K562 (cell line): Measurements from ENCODE around the gene SLC66A3. TPM values are rescaled to one million over a fixed set of nuclear protein-coding genes. Genes with fewer than 3 reads are reported as not detected.

Experiments
- ARID1B ChIP-seq: fragments of 450-650 bp; IDR thresholded peaks from 2 replicates; pipeline ENCODE4 v1.6.1; 2016; ENCODE audit warnings: antibody characterized with exemption, mild to moderate bottlenecking, inconsistent platforms
- ATF2 ChIP-seq: sonication (generic); formaldehyde crosslinking; IDR thresholded peaks from 2 replicates; pipeline ENCODE4 v1.8.1; 2022; ENCODE audit warnings: missing genetic modification reagents
- CLOCK ChIP-seq: fragments of 250-450 bp; sonication (Bioruptor Pico); IDR thresholded peaks from 2 replicates; pipeline ENCODE4 v1.4.0; 2020; ENCODE audit warnings: mild to moderate bottlenecking, moderate library complexity, borderline replicate concordance
- DMBX1 ChIP-seq: fragments of 250-450 bp; sonication (Bioruptor Pico); IDR thresholded peaks from 2 replicates; pipeline ENCODE4 v1.8.0; 2022; ENCODE audit warnings: inconsistent platforms, mild to moderate bottlenecking, moderate library complexity, borderline replicate concordance
- ETS2 ChIP-seq: IDR thresholded peaks from 2 replicates; pipeline ENCODE4 v1.6.1; 2016; ENCODE audit warnings: borderline replicate concordance, missing genetic modification characterization, mild to moderate bottlenecking, moderate library complexity, missing compliant biosample characterization; ENCODE audit not compliant: poor library complexity, severe bottlenecking
- JUND ChIP-seq, 2 experiments: IDR thresholded peaks; 2 replicates in 1 of 2; 3 replicates in 1 of 2; pipeline ENCODE4 v1.6.1; 2011; ENCODE audit warnings: borderline replicate concordance in 2 of 2, low read depth in 2 of 2, low read length in 2 of 2, improper control_type of control experiment in 1 of 2, missing biosample characterization in 1 of 2, missing genetic modification characterization in 1 of 2, missing genetic modification reagents in 1 of 2
- MEF2D ChIP-seq: conservative IDR thresholded peaks from 2 replicates; pipeline ENCODE4 v1.6.1; 2016; ENCODE audit warnings: low read depth, missing genetic modification characterization, missing compliant biosample characterization
- NCOA4 ChIP-seq: fragments of 450-650 bp; IDR thresholded peaks from 2 replicates; pipeline ENCODE4 v1.6.1; 2018; ENCODE audit warnings: mild to moderate bottlenecking; ENCODE audit not compliant: partially characterized antibody
- PHF8 ChIP-seq: fragments of 200-600 bp; sonication (generic); IDR thresholded peaks from 2 replicates; pipeline ENCODE4 v1.6.1; 2012; ENCODE audit warnings: mixed run types, mild to moderate bottlenecking, inconsistent platforms, low read length, moderate library complexity, borderline replicate concordance
- PPARD ChIP-seq: fragments of 250-450 bp; sonication (Bioruptor Pico); IDR thresholded peaks from 2 replicates; pipeline ENCODE4 v1.8.0; 2022; ENCODE audit warnings: inconsistent platforms, mild to moderate bottlenecking, moderate library complexity
- SAFB ChIP-seq: fragments of 200-400 bp; formaldehyde crosslinking; IDR thresholded peaks from 2 replicates; pipeline ENCODE4 v1.6.1; 2017; ENCODE audit warnings: low read depth, low read length, borderline replicate concordance
- SFPQ ChIP-seq: fragments of 200-400 bp; formaldehyde crosslinking; IDR thresholded peaks from 2 replicates; pipeline ENCODE4 v1.6.1; 2017; ENCODE audit warnings: mild to moderate bottlenecking, low read depth, low read length, moderate library complexity
- XRCC4 ChIP-seq: IDR thresholded peaks from one replicate; pipeline ENCODE4 v1.6.1; 2011; ENCODE audit not compliant: insufficient read depth, insufficient read length; ENCODE audit errors: extremely low read depth
- ZNF175 ChIP-seq: fragments of 200-800 bp; sonication (Bioruptor generic); IDR thresholded peaks from 2 replicates; pipeline ENCODE4 v1.6.1; 2016; ENCODE audit warnings: low read depth, mild to moderate bottlenecking, missing genetic modification characterization, missing compliant biosample characterization
- ZNF277 ChIP-seq: fragments of 250-450 bp; sonication (Bioruptor Pico); IDR thresholded peaks from 2 replicates; pipeline ENCODE4 v1.8.0; 2022; ENCODE audit warnings: inconsistent platforms, mild to moderate bottlenecking, moderate library complexity, borderline replicate concordance
- ZNF280A ChIP-seq: fragments of 450-650 bp; IDR thresholded peaks from 2 replicates; pipeline ENCODE4 v1.6.1; 2018; ENCODE audit warnings: mild to moderate bottlenecking, low read depth; ENCODE audit not compliant: partially characterized antibody
- ZNF696 ChIP-seq: fragments of 250-450 bp; sonication (Bioruptor Pico); conservative IDR thresholded peaks from 2 replicates; pipeline ENCODE4 v1.4.0; 2020; ENCODE audit warnings: mild to moderate bottlenecking, moderate library complexity
- polyA plus RNA-seq, 8 experiments: library from polyadenylated mRNA; depleted of rRNA in 4 of 8; stranded (reverse) in 5 of 8; unstranded in 3 of 8; fragments of >200 nt; fragmentation: Nextera tagmentation in 2 of 8; fragmentation: Illumina TruSeq in 1 of 8; extraction: Ambion mirVana in 2 of 8; extraction: Trizol in 1 of 8; gene quantifications; 2 replicates each; pipeline versions ENCODE4 v1.2.1 to v1.2.3, GENCODE V29; 2011 to 2014; ENCODE audit warnings: inconsistent platforms in 1 of 8, missing spikeins in 1 of 8
- total RNA-seq, 7 experiments: library from RNA; depleted of rRNA in 6 of 7; stranded (reverse); fragments of >200 nt in 6 of 7; fragmentation: Illumina TruSeq in 2 of 7; extraction: Trizol in 2 of 7; gene quantifications; 2 replicates each; pipeline versions ENCODE4 v1.2.1 to v1.2.3, GENCODE V29; 2011 to 2021; ENCODE audit warnings: low replicate concordance in 1 of 7

The SLC66A3 gene
- total and polyA plus RNA-seq, 9 of the 15 experiments (the other 6 are each of a cell fraction or from before 2014, with no cell fraction given), result 2.8 to 30.0 (median 9.1) TPM

- TF ChIP-seq ZNF175 (CRISPR knock-in tag) (peak; percentile 90), ZNF280A (no peak), SFPQ (no peak), ATF2 (CRISPR knock-in tag) (no peak), JUND (IDR thresholded peaks at IDR 0.05; ENCODE audit: borderline replicate concordance, low read depth, low read length) (peak; percentile 97), JUND (tag; IDR thresholded peaks at IDR 0.05; ENCODE audit: borderline replicate concordance, low read depth, low read length) (peak; percentile 93), DMBX1 (CRISPR knock-in tag) (peak; percentile 84; the same call in 1 of the 2 replicates), CLOCK (CRISPR knock-in tag) (no peak), XRCC4 (no peak), ZNF696 (CRISPR knock-in tag) (no peak), ARID1B (peak; percentile 80), PHF8 (no peak), MEF2D (tag) (0 out of 2 replicates have a peak, but pooled peaks have one; percentile 38), ZNF277 (CRISPR knock-in tag) (no peak), SAFB (no peak), ETS2 (tag) (no peak), NCOA4 (no peak), PPARD (CRISPR knock-in tag) (no peak)
Observed at GRCh38 chr2:11187083-11187619, 31.9 kb downstream of the SLC66A3 start (continued).
